ENCODE data around the gene PLEKHA8. TPM values are rescaled to one million over a fixed set of nuclear protein-coding genes. Genes with fewer than 3 reads are reported as not detected.

PLEKHA8 gene
- total RNA-seq, 1 donor from 2014 or later: 43.5 TPM

DNA sequence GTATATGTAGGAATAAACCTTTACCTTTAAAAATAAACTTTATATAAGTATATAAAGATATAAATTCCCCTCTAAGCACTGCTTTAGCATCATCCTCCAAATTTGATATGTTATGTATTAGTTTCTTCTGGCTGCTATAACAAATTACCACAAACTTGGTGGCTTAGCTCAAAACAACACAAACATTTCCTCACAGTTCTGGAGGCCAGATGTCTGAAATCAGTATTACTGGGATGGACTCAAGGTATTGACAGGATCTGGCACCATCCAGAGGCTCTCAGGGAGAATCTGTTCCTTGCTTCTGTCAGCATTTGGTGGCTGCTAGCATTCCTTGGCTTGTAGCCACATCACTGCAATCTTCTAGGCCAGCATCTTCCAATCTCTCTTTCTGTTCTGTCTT, 31.9 kb upstream of the PLEKHA8 start:
- H3K9me3 Mint-ChIP-seq: peaks cover 27% of the 10 kb centered on the region

DNA sequence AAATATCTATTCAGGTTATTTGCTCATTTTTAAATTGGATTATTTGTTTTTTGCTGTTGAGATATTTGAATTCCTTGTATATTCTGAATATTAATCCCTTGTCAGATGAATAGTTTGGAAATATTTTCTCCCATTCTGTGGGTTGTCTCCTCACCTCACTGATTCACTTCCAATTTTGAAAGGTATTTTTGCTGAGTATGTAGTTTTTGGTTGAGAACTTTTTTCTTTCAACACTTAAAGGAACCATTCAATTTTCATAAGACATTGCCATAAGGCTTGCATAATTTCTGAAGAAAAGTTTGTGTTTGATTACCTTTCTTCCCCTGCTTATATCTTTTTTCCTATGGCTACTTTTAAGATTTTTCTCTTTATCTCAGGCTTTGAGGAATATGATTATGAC, 29.7 kb upstream of the PLEKHA8 start:
- H3K27me3 Mint-ChIP-seq (ENCODE audit: low read depth): no peaks in the 10 kb centered on the region
- TF ChIP-seq CTCF (IDR thresholded peaks at IDR 0.05; ENCODE audit: unreplicated experiment): no peak
- peaks cover 22% of the 10 kb centered on the region for H3K9me3 Mint-ChIP-seq
- no peak overlapping the region for H3K4me3 Mint-ChIP-seq
- H3K4me1 Mint-ChIP-seq: peaks cover 5% of the 10 kb centered on the region
- peaks cover 4% of the 10 kb centered on the region for H3K36me3 Mint-ChIP-seq
- DNase-seq (ENCODE audit: low spot score in 2 of 2, unreplicated experiment in 2 of 2): no peak
- no peak overlapping the region for H3K27ac Mint-ChIP-seq

More for the DNA sequence above, 31.9 kb upstream of the PLEKHA8 start:
- H3K27ac Mint-ChIP-seq: no peak overlapping the region
- H3K4me1 Mint-ChIP-seq: no peaks in the 10 kb centered on the region
- H3K36me3 Mint-ChIP-seq: peaks cover 8% of the 10 kb centered on the region
- no peak for DNase-seq (ENCODE audit: low spot score in 2 of 2, unreplicated experiment in 2 of 2)
- no peak for TF ChIP-seq CTCF (IDR thresholded peaks at IDR 0.05; ENCODE audit: unreplicated experiment)
- no peaks in the 10 kb centered on the region for H3K27me3 Mint-ChIP-seq (ENCODE audit: low read depth)
- no peak overlapping the region for H3K4me3 Mint-ChIP-seq

DNA sequence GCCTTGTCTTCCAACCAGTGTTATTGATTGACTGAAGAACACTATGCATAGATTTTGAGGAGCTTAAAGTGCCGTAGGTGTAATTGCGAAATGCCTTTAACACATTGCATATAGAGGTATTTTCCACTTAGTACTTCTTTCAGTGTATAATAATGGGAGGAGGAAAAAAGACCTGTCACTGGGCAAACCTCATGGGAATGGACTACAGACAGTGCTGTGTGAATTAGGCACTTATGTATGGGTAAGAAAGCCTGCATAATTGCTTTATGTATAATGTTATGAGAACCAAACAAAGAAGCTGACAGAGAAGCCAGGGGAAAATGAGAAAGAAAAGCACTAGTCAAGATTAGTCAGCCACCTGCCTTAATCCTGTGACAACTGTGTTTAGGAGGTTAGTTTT, 26.2 kb upstream of the PLEKHA8 start:
- peaks cover 5% of the 10 kb centered on the region for H3K9me3 Mint-ChIP-seq
- no peak overlapping the region for H3K27ac Mint-ChIP-seq
- H3K4me1 Mint-ChIP-seq: peaks cover 5% of the 10 kb centered on the region
- TF ChIP-seq CTCF (IDR thresholded peaks at IDR 0.05; ENCODE audit: unreplicated experiment): no peak
- H3K4me3 Mint-ChIP-seq: no peak overlapping the region
- H3K27me3 Mint-ChIP-seq (ENCODE audit: low read depth): no peaks in the 10 kb centered on the region
- H3K36me3 Mint-ChIP-seq: no peaks in the 10 kb centered on the region
- DNase-seq (ENCODE audit: low spot score in 2 of 2, unreplicated experiment in 2 of 2): no peak

GRCh38 chr7:30003098-30003497, 25.1 kb upstream of the PLEKHA8 start:
- H3K4me3 Mint-ChIP-seq: no peak overlapping the region
- no peaks in the 10 kb centered on the region for H3K9me3 Mint-ChIP-seq
- DNase-seq (ENCODE audit: low spot score in 2 of 2, unreplicated experiment in 2 of 2): no peak
- H3K27ac Mint-ChIP-seq: no peak overlapping the region
- no peaks in the 10 kb centered on the region for H3K36me3 Mint-ChIP-seq
- no peaks in the 10 kb centered on the region for H3K27me3 Mint-ChIP-seq (ENCODE audit: low read depth)
- peaks cover 5% of the 10 kb centered on the region for H3K4me1 Mint-ChIP-seq
- no peak for TF ChIP-seq CTCF (IDR thresholded peaks at IDR 0.05; ENCODE audit: unreplicated experiment)

- Mint-ChIP-seq H3K27ac (no peak overlapping the region), H3K36me3 (no peaks in the 10 kb centered on the region), H3K27me3 (ENCODE audit: low read depth) (no peaks in the 10 kb centered on the region), H3K4me1 (peaks cover 5% of the 10 kb centered on the region), H3K9me3 (no peaks in the 10 kb centered on the region), H3K4me3 (no peak overlapping the region)
- no peak for DNase-seq (ENCODE audit: low spot score in 2 of 2, unreplicated experiment in 2 of 2)
- no peak for TF ChIP-seq CTCF (IDR thresholded peaks at IDR 0.05; ENCODE audit: unreplicated experiment)
Measured at GRCh38 chr7:30005464-30005863, 22.7 kb upstream of the PLEKHA8 start.

DNA sequence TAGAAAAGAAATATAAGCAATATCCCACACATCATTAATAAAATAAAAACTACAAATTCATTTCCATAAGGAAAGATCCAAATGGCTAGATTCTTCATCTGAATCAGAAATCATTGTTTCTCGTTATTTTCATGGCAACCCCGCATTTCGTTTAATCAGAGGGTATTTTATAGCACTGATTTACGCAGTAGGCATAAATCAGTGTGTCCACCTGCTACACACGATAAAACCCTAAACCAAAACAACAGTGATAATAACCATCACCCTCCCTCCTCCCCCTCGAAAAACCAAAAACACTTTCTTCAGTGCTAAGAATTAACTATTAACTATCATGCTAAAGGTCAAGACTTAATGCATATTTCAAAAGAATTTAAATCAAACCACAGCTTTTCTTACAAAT, 18.2 kb upstream of the PLEKHA8 start:
- no peaks in the 10 kb centered on the region for H3K27me3 Mint-ChIP-seq (ENCODE audit: low read depth)
- H3K36me3 Mint-ChIP-seq: peaks cover 3% of the 10 kb centered on the region
- no peaks in the 10 kb centered on the region for H3K9me3 Mint-ChIP-seq

More for the DNA sequence above, 18.2 kb upstream of the PLEKHA8 start:
- no peak for TF ChIP-seq CTCF (IDR thresholded peaks at IDR 0.05; ENCODE audit: unreplicated experiment)
- Mint-ChIP-seq H3K4me1 (peaks cover 8% of the 10 kb centered on the region), H3K27ac (no peak overlapping the region), H3K4me3 (no peak overlapping the region)
- no peak for DNase-seq (ENCODE audit: low spot score in 2 of 2, unreplicated experiment in 2 of 2)
